ENCODE measurements around the gene IFFO2.
A peak's percentile ranks its signal among the peaks of the same experiment; 100 is the strongest.

Gene IFFO2

DNA sequence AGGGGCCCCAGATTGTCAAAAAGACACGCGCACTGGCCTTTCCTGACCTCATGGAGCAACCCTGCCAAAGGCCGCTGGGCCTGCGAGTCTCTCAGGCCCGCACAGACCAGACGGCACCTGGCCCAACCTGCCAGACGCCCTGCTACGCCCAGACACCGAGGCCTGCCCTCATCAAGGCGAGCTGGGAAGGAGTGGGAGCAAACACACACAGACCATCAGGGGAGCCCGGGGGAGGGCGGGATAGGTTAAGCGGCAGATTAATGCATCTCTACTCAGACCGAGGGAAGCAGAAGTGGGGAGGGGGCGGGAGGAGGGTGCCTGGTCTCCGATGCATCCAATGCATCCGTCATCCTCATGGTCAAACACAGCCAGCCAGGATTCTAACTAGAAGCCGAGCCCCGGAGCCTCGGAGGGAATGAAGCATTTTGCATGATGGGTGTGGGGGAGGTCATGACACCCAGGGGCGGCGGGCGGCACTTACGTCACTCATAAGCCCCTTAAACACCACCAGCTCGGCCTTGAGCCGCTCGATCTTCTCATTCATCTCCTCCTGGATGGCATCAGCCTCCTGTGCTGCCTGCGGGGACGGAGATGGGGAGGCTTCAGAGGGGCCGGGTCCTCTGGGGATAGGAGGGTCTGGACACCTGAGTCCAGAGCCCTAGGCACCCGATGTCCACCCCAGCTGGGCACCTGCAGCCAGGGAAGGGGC, 37.1 kb downstream of the IFFO2 start:
- no peak for DNase-seq (ENCODE audit: low spot score)

DNA sequence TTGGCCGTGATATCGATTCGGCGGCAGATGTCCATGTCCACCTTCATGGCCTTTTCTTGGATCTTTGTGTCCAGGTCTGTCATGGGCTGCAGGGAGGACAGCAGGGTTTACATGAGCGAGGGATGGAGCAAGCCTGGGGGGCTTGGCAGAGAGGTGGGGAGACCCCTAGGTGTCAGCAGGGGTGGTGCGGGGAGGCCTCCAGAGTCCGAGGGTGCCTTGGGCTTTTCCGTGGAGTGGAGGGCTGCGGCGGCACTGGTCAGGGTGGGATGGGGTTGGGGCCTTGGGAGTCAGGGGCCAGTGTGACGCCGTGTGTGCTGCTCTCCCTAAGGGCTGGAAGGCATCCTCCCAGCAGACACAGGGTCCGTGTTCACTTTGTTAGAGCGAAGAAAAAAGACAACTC, 38.1 kb downstream of the IFFO2 start:
- DNase-seq (ENCODE audit: low spot score): no peak

DNA sequence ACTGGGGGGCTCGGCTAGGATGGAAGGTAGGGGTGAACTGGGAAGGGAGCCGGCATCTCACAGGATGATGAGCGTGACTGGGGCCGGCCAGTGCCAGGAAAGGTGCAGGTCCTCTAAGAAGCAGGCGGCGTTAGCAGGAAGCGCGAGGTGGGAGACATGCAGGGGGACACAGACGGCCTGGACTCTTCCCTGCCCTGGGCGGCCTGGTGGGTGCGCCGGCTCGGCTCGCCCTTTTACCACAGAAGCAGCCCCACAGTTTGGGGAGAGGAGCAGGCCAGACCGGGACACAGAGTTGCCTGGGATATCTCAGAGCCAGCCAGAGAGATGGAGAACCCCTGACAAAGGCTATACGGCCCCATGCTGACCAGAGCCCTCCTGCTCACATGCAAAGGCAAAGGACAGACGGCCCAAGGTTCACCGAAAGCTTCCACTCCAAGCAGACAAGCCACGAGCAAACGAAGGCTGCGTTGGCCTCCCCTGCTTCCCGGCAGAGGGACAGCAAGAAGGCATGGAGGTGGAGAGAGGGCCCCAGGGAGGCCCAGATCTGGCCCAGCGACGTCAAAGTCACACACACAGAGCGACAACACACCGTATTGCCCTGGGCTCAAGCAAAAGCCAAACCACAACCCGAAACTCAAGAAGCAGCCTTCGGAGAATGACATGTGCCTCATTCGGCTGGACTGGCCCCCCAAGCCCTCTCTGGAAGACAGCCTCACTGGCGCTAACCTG, 39.2 kb downstream of the IFFO2 start:
- DNase-seq (ENCODE audit: low spot score): no peak

DNA sequence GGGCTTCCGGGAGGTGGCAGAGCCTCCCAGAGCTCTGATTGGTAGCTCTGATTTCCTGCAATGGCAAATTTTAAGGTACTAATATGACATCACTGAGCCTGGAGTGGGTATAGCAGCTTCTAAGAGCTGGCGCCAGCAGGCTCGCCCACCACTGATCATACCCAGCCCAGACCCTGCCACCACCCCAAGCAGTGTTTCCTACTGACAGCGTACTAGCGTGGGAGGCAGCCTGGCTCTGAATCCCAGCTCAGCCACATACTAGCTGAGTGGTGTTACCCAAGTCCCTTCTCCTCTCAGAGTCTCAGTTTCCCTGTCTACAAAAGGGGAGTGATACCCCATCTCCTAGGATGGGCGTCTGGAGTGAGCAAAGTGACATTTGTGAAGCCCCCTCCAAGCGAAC, 41.1 kb downstream of the IFFO2 start:
- no peak for DNase-seq (ENCODE audit: low spot score)

DNA sequence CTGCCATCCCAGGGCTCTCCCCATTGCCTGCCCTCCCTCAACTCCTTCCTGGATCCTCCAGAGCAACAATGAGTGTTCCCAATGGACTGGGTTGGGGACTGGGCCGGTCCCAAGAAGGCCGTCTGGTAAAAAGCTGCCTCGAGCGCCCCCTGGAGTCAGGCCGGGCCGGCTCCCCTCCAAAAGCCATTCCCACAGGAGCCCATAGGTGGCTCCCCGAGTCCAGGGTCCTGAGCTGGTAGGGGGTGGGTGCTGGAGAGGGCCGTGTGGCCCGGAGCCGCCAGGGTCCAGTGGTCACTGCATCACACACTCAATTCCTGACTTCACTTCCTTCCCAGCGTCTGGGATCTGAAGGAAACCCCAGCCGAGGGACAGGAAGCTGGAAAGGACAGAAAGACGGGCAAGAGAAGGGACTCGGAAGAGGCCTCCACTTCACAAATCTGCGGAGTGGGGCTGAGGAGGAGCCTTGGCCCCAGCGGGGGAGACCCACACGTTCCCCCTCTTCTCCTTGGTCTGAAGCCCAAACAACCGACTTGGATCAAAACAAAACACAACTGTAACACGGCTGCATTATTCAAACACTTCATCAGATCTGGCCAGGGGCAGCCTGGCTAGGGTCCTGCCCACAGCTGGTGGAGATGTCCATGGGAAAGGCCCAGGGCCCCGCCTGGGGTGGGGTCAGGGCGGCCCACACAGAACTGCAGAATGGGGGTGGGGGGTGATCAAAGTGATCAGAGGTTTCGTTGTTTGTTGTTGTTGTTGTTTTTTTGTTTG, 43.2 kb downstream of the IFFO2 start:
- DNase-seq (ENCODE audit: low spot score): peak; percentile 94

DNA sequence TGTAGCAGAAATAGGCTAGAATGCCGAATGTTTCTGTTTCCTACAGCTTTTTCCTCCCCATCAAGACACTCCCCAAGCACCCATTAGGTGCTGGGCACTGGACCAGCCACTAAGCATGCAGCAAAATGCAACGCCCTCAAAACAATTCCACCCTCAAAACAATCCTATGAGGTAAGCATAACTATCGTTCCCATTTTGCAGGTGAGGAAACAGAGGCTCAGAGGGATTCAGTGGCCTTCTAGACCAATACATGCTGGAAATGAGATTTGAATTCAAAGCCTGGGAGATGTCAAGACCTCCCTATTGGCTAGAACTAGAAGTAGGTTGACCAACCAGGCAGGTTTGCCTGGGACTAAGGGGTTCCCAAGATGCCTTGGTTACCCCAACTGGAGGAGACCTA, 43.9 kb downstream of the IFFO2 start:
- DNase-seq (ENCODE audit: low spot score): no peak

DNA sequence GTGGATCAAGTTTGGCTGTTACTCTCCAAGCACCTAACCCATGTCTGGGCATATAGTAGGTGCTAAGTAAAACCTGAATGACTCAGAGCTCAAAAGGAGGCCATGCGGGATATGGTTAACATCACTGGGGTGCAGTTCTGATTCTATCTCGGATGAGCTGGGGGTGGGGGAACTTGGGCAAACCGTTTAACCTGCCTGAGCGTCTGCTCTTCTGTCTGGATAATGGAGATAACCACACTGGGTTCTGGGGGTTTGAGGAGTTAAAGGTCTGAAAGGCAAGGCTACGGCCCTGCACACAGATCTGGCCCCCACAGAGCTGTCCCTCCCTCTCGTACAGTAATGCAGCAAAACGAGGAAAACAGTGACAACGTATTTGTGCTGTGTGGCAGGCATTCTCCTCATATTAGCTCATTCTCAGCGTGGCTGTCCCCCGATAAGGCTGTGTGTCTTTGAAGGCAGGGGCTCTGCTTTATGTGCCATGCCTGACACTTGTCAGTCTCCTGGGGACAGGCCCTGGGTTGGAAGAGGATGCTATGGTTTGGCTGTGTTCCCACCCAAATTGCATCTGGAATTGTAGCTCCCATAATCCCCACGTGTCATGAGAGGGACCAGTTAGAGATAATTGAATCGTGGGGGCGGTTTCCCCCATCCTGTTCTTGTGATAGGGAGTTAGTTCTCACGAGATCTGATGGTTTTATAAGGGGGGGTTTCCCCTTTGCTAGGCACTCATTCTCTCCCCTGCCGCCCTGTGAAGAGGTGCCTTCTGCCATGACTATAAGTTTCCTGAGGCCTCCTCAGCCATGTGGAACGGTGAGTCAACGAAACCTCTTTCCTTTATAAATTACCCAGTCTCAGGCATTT, 47.3 kb downstream of the IFFO2 start:
- no peak for DNase-seq (ENCODE audit: low spot score)

DNA sequence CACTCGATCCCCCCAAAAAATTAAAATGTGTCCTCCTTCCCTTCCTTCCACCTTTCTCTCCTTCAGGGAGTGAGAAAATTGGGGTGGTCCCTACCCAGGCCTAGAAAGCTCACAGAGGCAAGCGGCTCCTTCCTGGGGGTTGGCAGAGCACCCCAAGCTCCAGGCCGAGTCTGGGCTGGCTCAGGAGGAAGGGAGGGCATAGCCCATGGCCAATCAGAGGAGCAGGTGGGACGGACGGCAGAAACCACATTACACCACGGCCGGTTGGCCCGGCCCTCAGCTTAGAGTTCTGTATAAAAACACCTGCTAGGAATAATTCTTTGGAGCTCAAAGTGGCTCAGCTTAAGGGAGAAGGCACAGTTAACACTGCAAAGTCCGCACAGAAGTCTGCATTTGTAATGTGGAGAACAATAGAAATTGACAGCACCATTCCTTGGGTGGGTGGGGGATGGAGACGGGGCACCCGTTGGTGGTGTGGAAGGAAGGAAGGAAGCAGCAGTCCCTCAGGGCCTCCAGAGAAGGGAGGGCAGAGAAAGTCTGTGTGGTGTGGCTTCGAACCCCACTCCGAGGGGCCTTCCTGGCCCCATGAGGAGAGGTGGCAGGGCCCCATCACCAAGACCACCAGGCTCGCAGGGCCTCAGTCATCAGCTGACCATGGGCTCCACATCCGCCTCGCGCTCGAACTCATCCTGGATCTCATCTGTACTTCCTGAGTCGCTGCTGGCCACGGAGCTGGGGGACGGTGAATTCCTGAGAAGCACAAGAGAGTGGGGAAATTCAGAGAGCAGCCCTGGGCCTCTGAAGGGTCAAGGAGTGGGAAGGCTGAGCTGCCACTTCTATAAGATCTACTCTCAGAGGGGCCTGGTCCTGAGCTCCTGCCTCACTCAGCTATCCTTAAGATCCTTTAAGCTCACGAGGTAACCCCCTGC, 48.3 kb downstream of the IFFO2 start:
- DNase-seq (ENCODE audit: low spot score): no peak

DNA sequence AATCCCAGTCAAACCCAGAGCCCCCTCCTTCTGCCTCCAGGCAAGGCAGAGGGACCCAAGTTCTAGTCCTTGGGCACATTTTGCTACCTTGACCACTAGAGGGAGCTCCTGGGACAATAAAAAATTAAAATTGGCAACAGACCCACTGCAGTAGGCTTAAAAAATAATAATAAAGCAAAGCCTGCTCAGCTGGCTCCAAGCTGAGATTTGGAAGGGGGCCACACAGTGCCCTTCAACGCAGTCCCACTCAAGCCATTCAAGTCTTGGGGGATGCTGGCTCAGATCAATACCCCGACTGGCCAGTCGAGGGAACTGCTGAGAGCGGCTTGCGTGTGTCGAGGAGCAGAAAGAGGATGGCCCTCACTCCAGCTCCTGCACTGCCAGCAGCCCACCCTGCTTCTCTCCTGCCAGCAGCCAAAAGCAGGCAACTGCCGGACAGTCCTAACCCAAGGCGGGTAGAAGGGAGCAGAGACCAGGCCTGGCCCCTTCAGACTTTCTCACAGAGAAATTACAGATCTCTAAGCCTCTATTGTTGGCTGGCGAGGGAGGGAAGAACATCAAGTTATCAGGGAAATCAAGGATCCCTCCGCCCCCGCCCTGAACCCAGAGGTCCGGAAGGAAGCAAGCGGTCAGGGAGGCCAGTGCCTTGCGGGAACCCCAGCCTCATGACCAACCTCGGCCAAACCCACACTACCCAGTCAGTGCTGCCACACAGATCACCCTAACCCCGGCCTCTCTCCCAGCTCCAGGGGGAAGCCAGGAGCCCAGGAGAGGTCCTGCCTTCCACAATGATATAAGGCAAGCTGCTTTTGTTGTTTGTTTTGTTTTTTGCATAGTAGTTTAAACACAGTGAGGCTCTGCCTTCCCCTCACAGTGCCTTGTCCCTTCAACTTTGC, 49.2 kb downstream of the IFFO2 start:
- peak; percentile 75 for DNase-seq (ENCODE audit: low spot score)

DNA sequence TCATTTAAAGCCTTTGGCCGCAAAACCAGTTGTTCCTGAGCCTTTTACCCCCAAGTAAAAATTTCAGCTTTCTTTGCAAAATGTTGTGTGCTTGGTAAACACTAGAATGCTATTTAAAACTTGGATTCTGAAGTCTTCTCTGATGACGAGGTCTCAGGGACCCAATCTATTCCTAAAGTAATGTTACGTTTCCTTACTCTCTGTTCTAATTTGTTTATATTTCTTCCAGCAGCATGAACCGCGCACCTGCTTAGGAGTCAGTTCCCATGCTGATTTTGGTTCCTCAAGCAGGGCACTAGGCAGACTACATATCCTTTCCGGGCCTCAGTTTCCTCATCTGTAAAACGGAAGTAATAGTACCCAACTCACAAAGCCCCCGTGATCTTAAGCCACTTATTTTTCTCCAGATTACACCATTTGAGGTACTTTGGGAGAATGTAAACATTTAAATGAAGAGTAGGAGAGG, 53.2 kb downstream of the IFFO2 start:
- DNase-seq (ENCODE audit: low spot score): no peak

DNA sequence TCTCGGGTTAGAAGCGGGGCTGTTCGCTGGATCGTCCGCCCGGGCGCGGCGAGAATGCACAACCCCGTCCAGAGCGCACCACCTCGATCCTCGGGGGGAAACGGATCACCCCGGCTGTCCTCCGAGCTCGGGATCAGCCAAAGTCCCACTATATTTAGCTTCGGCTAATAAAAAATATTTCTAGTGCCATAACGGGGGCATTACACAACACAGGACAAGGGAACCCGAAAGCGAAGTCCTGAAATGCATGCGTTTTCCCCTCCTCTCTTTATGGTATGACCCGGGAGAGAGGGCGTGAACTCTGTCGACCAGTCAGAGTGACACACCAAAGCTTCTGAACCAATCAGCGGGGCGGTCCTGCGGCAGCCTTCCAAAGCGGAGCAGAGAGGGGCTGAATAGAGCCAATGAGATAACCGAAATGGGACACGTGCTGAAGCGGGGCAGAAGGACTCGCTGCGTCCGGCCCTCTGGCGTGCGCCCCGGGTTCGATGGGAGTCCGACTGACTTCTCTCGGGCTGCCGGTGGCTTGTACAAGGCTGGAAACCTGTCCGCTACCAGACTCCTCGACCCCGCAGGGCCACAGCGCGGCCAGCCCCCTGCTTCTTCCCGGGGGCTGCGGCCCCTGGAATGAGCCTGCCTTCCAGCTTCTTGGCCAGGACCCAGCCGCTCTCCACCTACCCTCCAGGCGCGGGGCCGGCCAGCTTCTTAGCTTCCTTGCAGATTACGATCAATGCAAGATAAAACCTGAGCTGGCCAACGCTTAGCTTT, 53.8 kb downstream of the IFFO2 start, which contains the start of gene ALDH4A1:
TSS of gene ALDH4A1 (minus strand) at position 33 of the 768 bp plus-strand sequence. CDS start at position 1, 32 bp downstream.
- DNase-seq (ENCODE audit: low spot score): peak; percentile 99

DNA sequence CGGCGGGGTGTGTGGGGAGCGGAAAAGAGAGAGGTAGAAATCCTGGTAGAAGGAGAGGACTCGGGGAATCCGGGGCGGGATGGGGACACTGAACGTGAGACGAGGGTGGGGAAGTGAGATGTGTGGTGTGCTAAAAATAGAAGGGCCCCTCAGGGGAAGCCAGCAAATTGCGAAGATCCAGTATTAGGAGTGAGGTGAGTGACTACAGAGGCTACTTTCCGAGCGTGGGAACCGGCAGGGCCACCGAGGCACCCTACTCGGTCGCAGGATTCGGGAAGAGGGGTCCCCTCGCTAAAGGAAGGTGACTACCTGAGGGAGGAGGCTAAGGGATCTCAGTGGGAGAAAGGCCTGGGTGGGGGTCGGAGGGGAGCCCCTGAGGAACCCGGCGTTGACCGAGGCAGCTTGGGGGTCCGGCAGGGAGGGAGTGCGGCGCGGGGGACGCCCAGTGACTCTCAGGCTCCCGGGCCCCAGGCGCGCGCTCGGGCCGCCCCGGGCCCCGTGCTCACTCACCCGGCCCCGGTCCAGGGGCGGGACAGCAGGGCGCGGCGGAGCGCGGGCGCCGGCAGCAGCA, 54.4 kb downstream of the IFFO2 start:
- peak; percentile 50 for DNase-seq (ENCODE audit: low spot score)

DNA sequence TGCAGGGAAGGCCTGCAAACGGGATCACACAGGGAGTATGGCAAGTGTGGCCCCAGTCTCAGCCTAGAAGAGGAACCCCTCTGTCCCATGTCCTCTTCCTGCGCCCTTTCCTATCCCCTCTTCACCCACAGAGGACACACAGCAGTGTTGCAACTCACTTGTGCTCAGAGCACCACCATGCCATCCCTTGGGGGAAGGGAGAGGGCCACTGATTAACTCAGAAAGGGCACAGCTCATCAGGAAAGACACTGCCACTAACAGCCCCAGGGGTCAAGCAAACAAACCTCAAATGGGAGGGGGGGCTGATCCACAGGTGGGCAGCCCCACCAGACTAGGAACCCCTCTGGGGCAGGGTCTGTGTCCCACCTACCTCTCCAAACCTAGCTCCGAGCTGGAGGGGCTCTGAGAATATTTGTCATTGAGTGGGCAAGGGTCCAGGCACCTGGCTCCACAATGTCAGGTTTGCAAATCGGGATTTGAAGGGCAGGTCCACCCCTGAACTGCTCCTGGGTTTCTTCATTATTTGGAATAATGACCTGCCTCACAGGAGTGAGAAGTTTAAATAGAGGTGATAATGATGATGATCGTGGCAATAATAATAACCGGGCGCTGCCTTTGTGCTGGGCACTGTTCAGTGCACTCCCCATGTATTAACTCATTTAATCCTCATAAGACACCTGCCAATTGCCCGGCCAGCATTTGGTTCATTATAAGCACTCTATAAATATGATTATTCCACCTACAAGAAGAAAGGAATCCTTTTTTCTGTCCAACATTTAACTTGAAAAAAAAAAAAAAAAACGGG, 55.1 kb downstream of the IFFO2 start:
- DNase-seq (ENCODE audit: low spot score): no peak

DNA sequence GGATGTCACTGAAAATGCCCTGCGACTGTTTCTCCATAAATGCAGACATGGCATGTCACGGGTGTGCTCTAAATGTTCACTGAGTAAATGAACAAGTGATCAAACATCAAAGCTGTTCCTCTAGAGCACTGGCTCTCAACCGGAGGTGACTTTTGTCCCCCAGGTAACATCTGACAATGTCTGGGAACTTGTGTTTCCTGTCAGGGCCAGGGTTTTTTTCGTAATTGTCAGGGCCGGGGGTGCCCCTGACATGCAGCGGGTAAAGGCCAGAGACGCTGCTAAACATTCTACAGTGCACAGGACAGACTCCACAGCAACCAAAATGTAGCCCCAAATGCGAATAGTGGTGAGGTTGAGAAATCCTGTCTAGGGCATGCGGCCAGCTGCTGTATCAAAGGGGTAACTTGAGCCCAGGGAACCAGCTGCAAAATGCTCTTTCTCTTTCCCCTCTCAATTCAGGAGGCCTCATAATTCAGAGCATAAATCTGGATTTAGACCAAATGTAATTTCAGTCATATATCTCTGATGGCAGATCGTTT, 56.1 kb downstream of the IFFO2 start:
- no peak for DNase-seq (ENCODE audit: low spot score)

DNA sequence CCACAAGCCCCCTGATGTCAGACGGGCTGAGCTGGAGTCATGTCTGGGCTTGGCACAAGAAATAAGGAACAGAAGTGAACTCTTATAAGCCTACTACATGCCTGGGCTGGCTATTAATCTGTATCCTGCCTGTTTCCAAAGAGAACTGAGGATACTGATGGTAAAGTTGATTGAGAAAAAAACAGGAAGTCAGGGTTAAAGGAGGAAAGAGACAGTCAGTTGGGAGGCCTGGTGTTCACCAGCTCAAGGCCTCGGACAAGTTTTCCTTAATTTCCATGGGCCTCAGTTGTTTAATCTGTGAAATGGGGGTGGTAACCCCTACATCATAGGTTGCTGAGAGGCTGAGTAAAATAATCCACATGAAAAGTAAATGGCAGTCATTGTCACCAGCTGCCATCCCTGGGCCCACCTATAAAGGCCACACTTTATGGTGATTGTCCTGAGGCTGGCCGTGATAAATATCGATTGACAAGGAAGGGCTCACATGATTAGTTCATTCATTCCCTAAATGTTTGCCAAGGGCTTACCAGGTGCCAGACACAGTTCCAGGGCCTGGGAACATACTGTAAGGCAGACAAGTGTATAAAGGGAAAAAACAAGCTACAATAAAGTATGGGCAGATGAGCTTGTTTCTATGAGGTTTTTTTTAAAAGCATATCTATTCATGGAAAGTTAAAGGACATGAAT, 57.0 kb downstream of the IFFO2 start:
- no peak for DNase-seq (ENCODE audit: low spot score)

DNA sequence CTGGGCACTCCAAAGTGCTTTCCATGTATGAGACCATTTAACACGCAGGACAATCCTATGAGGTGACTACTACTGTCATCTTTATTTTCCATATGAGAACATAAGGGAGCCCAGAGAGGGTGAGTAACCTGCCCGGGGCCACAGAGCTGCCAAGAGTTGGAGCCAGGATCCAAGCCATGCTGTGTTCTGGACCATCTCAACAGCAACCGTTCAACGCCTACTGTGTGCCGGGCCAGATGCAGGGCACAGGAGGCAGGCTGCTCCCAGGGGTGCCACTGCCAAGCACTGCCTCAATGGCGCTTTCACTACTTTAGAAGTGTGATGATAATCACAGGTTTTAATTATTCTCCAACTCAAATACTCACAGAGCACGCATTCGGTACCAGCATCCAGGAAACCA, 57.9 kb downstream of the IFFO2 start:
- no peak for DNase-seq (ENCODE audit: low spot score)

DNA sequence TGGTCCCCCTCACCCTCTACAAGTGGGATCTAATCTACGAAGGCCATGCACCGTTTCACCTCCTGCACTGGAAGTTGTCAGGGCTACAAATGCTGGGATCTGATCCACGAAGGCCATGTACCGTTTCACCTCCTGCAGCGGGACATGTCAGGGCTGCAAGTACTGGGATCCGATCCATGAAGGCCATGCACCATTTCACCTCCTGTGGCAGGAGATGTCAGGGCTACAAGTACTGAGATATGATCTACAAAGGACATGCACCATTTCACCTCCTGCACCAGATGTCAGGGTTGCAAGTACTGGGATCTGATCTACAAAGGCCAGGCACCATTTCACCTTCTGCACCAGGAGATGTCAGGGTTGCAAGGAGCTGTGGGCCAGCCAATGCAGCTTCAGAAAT, 61.2 kb downstream of the IFFO2 start:
- DNase-seq (ENCODE audit: low spot score): no peak
